ENCODE data around the gene GNG7. TPM values are rescaled to one million over a fixed set of nuclear protein-coding genes. Genes with fewer than 3 reads are reported as not detected.
"Not testable (repeated sequence)": the region's sequence is repeated elsewhere in the genome, so short reads cannot be mapped to it uniquely, and the experiment has no call there.

GNG7 gene
- total RNA-seq, 2 experiments from 2014 or later = 0.29 to 0.34 TPM

DNA sequence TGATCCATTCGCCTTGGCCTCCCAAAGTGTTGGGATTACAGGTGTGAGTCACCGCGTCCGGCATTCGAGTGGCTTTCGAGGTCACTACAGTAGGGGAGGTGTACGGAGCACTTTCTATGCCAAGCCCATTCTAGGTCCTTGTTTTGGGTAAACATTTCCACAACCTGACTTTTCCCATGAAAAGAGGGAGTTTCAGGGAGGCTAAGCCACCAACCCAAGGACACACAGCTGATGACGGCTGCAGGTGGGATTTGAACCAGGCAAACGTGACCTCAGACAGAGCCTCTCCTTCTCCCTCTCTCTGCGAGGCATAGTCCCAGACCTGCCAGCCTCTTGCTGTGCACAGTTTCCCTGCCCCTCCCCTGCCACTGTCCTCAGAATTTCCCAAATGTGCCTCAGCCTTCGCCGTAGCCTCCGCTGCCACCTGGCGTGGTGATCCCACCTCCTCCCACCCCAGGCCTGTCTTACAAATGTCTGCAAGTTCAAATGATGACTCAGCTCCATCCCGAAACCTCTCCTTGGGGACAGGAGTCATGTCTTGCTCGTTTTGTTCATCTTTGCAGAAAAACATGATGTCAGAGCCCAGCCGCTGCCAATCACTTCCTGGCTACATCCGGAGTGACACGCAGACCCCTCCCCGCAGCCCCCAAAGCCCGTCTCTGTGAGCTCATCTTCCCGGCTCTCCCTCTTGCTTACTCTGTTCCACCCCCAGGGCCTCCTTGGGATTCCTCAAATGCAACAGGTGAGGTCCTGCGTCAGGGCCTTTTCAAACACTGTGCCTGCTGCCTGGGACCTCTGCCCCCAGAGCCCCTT is 233.2 kb downstream of the GNG7 start:
- ChIA-PET CTCF (interaction anchor here (1.3 to 4.7 kb wide), 5 partner anchors 110 to 168 kb away, joined by 4 to 25 read pairs (median 5); no protein-coding TSS in a partner anchor), POLR2A (no interaction called here)

DNA sequence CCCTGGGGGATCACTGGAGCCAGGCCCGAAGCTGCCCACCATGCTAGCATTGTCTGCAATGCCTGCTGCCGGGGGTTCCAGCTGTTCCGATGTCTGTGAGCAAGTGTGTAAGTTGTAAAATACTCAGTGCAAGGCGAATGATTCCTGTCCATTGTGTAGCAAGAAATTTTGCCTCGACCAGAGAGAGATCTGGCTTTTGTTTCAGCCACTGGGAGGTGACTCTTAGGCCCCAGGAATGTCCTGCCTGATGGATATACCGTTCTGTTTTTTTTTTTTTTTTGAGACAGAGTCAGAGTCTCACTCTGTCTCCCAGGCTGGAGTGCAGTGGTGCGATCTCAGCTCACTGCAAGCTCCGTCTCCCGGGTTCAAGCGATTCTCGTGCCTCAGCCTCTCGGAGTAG is 233.9 kb downstream of the GNG7 start:
- ChIA-PET POLR2A (no interaction called here), CTCF (interaction anchor here (3.9 to 4.7 kb wide), 2 partner anchors 111 to 142 kb away, joined by 15 to 25 read pairs; no protein-coding TSS in a partner anchor)

DNA sequence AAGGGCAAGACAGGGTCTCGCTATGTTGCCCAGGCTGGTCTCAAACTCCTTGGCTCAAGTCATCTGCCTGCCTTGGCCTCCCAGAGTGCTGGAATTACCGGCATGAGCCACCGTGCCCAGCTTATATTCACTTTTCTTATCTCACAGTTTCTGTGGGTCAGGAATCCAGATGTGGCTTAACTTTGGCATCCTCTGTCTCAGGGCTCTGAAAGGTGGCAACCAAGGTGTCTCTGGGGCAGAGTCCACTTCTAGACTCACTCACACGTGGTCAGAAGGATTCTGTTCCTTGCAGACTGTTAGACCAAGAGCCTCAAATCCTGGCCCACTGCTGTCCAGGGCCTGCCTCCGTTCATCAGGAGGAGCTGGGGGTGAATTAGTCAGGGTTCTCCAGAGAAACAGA is 238.1 kb downstream of the GNG7 start:
- POLR2A ChIA-PET = interaction anchor here (0.6 kb wide), 1 partner anchor 11 kb away, joined by 4 read pairs; the partner anchor contains the start of gene GADD45B
- CTCF ChIA-PET = interaction anchor here (2.0 kb wide), 1 partner anchor 172 kb away, joined by 4 read pairs; no protein-coding TSS in a partner anchor

DNA sequence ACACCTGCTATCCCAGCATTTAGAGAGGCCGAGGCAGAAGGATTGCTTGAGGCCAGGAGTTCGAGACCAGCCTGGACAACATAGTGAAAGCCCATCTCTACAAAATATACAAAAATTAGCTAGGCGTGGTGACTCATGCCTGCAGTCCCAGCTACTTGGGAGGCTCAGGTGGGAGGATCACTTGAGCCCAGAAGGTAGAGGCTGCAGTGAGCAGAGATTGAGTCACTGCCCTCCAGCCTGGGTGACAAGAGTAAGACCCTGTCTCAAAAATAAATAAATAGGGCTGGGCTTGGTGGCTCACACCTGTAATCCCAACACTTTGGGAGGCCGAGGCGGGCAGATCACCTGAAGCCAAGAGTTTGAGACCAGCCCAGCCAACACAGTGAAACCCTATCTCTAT is 238.8 kb downstream of the GNG7 start:
- CTCF ChIA-PET = interaction anchor here (1.1 to 2.0 kb wide), 2 partner anchors 150 to 173 kb away, joined by 4 read pairs; no protein-coding TSS in a partner anchor
- POLR2A ChIA-PET = not testable (repeated sequence)

DNA sequence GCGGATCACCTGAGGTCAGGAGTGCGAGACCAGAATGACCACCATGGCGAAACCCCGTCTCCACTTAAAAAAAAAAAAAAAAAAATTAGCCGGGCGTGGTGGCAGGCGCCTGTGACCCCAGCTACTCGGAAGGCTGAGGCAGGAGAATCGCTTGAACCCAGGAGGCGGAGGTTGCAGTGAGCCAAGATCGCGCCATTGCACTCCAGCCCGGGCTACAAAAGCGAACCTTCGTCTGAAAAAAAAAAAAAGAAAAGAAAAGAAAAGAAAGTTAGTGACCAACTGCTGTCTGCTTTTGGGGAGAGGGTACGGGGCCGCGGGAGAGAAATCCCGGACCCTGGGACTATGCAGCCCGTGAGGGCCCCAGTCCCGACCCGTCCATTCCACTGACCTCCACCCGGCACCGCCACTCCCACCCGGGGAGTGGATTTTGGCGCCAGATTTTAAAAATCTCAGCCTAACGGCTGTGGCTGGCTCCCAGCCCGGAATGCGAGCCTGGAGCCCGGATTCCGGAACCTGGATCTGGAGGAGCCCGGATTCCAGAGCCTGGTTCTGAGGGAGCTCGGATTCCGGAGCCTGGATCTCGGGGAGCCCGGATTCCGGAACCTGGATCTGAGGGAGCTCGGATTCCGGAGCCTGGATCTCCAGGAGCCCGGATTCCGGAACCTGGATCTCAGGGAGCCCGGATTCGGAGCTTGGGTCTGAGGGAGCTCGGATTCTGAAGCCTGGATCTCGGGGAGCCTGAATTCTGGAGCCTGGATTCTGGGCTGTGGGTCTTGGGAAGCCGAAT is 239.7 kb downstream of the GNG7 start:
- POLR2A ChIA-PET = interaction anchor here (1.3 kb wide), 1 partner anchor 13 kb away, joined by 9 read pairs; the partner anchor contains the start of gene GADD45B

DNA sequence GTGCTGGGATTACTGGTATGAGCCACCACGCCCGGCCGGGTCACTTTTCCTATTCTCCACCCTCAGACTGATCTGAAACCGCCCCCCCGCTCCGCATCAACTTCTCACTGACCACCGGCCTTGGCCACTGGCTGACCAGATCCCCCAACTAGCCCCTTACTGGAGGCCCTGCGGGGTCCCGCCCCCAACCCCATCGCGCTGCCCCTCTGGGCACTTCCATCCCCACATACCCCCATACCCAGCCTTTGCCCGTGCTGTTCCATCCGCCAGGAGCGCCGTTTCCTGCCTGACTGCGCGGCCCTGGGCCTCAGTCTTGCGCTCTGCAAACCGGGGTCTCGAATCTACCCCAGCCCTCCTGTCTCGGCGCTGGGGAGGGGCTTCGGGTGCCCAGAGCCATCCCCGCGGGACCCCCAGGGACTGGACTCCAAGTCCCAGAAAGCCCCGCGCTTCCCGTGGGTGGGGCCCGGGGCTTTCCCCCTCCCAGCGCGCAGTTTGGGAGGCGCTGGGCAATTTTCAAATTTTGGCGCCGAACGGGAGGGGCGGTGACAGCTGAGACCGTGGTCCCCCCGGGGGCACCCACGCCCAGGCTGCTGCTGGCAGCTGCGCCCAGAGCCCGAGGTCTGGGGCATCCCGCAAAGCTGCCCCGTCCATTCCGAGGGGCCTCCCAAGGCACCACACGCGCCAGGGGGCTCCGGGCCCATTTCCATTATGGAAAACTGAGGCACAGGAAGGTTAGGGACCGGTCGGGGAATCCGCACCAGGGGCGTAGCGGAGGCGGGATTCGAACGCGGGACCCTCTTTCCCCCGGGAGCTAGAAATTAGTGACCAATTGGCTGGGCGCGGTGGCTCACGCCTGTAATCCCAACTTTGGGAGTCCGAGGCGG is 240.5 kb downstream of the GNG7 start:
- POLR2A ChIA-PET = interaction anchor here (1.3 kb wide), 1 partner anchor 14 kb away, joined by 9 read pairs; the partner anchor contains the start of gene GADD45B

More for the DNA sequence above, 239.7 kb downstream of the GNG7 start:
- CTCF ChIA-PET = interaction anchor here (0.7 to 2.0 kb wide), 5 partner anchors 9 to 174 kb away, joined by 3 to 7 read pairs (median 4); no protein-coding TSS in a partner anchor

More for the DNA sequence above, 240.5 kb downstream of the GNG7 start:
- CTCF ChIA-PET = interaction anchor here (0.7 to 1.0 kb wide), 3 partner anchors 10 to 175 kb away, joined by 3 to 7 read pairs (median 3); no protein-coding TSS in a partner anchor

Other genes starting within 250 kb of the GNG7 start
- gene LMNB2, start 245.7 kb downstream of the GNG7 start, total RNA-seq = 100 to 1,000 TPM; 111 to 112 TPM
- 10 to 100 TPM; 30.8 to 31.6 TPM for gene GADD45B, start 226.6 kb downstream of the GNG7 start, total RNA-seq
- under 1 TPM in 1 of 2 experiments, not detected in 1; 0.17 TPM for gene DIRAS1, start 18.7 kb upstream of the GNG7 start, total RNA-seq
- gene SLC39A3, start 37.3 kb upstream of the GNG7 start, total RNA-seq = 10 to 100 TPM; 50.8 to 57.4 TPM
- gene SGTA, start 80.6 kb upstream of the GNG7 start, total RNA-seq = 10 to 100 TPM; 88.2 to 93.0 TPM
- 100 to 1,000 TPM; 189 to 194 TPM for gene THOP1, start 82.8 kb upstream of the GNG7 start, total RNA-seq
- gene ZNF554, start 117.2 kb upstream of the GNG7 start, total RNA-seq = 1 to 10 TPM; 1.7 TPM
- gene ZNF555, start 138.8 kb upstream of the GNG7 start, total RNA-seq = 1 to 10 TPM; 2.1 to 2.3 TPM
- gene ZNF556, start 164.6 kb upstream of the GNG7 start, total RNA-seq = not detected
- gene ZNF57, start 198.2 kb upstream of the GNG7 start, total RNA-seq = 1 to 10 TPM; 4.2 to 4.5 TPM
- gene ZNF77, start 242.3 kb upstream of the GNG7 start, total RNA-seq = 1 to 10 TPM; 3.8 to 4.4 TPM

Data from activated CD8-positive, alpha-beta memory T cell treated with anti-CD3 and anti-CD28 coated beads for 36 hours (primary cell).